LoVo (cell line): ENCODE measurements around the gene HRH2.
"Not testable (repeated sequence)": the region's sequence is repeated elsewhere in the genome, so short reads cannot be mapped to it uniquely, and the experiment has no call there.

Source experiments
- DNase-seq: peaks from one replicate; pipeline ENCODE4 v3.0.0-alpha.2; 2016; ENCODE audit warnings: low spot score

HRH2 gene

GRCh38 chr5:175646251-175646650 lies 11.6 kb upstream of the HRH2 start:
- no peak for DNase-seq

GRCh38 chr5:175649967-175650366 lies 7.9 kb upstream of the HRH2 start:
- DNase-seq, result no peak

- DNase-seq, result not testable (repeated sequence)
Measured at GRCh38 chr5:175650430-175651205, 7.3 kb upstream of the HRH2 start.

- DNase-seq, result no peak
Measured at GRCh38 chr5:175652741-175653663, 4.9 kb upstream of the HRH2 start.

- DNase-seq, result no peak
Measured at GRCh38 chr5:175653763-175654162, 4.1 kb upstream of the HRH2 start.

- DNase-seq, result no peak
Measured at GRCh38 chr5:175654339-175654738, 3.5 kb upstream of the HRH2 start.

- DNase-seq, result no peak
Measured at GRCh38 chr5:175654807-175655206, 3.1 kb upstream of the HRH2 start.

GRCh38 chr5:175655411-175655810 lies 2.5 kb upstream of the HRH2 start:
- DNase-seq, result no peak

GRCh38 chr5:175656966-175657365 lies 905 bp upstream of the HRH2 start:
- no peak for DNase-seq

GRCh38 chr5:175658299-175659145 lies 651 bp downstream of the HRH2 start:
- DNase-seq, result no peak

- DNase-seq, result no peak
Measured at GRCh38 chr5:175659546-175660253, 1.8 kb downstream of the HRH2 start.

- DNase-seq, result no peak
Measured at GRCh38 chr5:175663186-175664184, 5.6 kb downstream of the HRH2 start.

- no peak for DNase-seq
Measured at GRCh38 chr5:175664723-175665122, 6.9 kb downstream of the HRH2 start.

- DNase-seq, result no peak
Measured at GRCh38 chr5:175666216-175666615, 8.3 kb downstream of the HRH2 start.

GRCh38 chr5:175668006-175668405 lies 10.1 kb downstream of the HRH2 start:
- DNase-seq, result no peak

GRCh38 chr5:175670372-175670771 lies 12.5 kb downstream of the HRH2 start:
- no peak for DNase-seq

- DNase-seq, result no peak
Measured at GRCh38 chr5:175671013-175671412, 13.1 kb downstream of the HRH2 start.

- no peak for DNase-seq
Measured at GRCh38 chr5:175672976-175673648, 15.2 kb downstream of the HRH2 start.

GRCh38 chr5:175674731-175675346 lies 17.0 kb downstream of the HRH2 start:
- no peak for DNase-seq
